ENCODE results near the gene KDM7A.
A peak's percentile ranks its signal among the peaks of the same experiment; 100 is the strongest.

KDM7A gene

DNA sequence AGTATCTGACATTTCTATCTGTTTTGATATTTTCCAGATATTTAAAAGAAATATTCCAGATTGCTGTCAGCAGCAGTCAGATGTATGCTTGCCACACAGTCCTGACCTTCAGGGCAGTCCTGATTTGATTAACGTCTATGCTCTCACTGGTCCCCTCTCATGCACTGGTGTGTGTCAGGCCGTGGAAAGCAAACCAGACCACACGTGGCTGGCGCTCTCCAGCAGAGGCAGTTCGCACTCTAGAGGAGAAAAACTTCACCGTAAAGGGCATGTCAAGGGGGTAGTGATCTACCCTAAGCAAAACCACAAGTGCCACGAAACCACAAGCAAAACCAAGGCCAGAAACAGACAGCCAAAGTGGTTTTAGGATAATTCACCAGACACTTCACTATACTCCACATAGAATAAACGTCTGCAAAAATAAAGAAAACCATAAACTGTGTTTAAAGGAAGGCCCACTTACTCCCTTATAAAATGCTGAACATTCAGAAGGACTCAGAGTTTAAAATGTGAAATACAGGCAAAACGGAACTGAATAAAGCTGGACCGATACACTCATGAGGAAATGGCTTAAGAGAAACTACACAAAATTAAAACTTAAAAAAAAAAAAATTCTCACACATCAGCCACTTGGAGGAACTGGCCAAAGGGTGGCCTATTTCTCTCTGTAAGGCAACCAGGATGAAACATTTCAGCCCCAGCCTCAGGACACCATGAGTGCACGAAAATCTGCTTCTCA, 140.4 kb downstream of the KDM7A start:
- no peak for DNase-seq (ENCODE audit: insufficient read length, low spot score)
- FAIRE-seq: no peak
- TF ChIP-seq POLR2A (IDR thresholded peaks at IDR 0.05; ENCODE audit: low read depth, low read length): no peak

- DNase-seq (ENCODE audit: insufficient read length, low spot score): peak; percentile 52
- no peak for FAIRE-seq
- no peak for TF ChIP-seq POLR2A (IDR thresholded peaks at IDR 0.05; ENCODE audit: low read depth, low read length)
These were observed 141.2 kb downstream of the KDM7A start for GRCh38 chr7:140035400-140036223.
